Epithelial cell of prostate (primary cell): ENCODE measurements around the gene RRH.
A peak's percentile ranks its signal among the peaks of the same experiment; 100 is the strongest.
"Not testable (repeated sequence)": the region's sequence is repeated elsewhere in the genome, so short reads cannot be mapped to it uniquely, and the experiment has no call there.

Experiments
- DNase-seq: peaks from one replicate; pipeline ENCODE4 v3.0.0-alpha.2; 2011; ENCODE audit warnings: low read depth, low spot score
- H3K27ac ChIP-seq: fragments of 450-650 bp; 2 replicates; pipeline ENCODE4 v1.5.1; 2017; ENCODE audit warnings: mild to moderate bottlenecking

RRH gene

GRCh38 chr4:109836985-109837384, 9.2 kb downstream of the RRH start:
- H3K27ac ChIP-seq: no peak overlapping the region
- DNase-seq: no peak

GRCh38 chr4:109846395-109847098, 18.8 kb downstream of the RRH start:
- no peak for DNase-seq
- no peak overlapping the region for H3K27ac ChIP-seq

GRCh38 chr4:109847896-109848442, 20.2 kb downstream of the RRH start, which contains the start of gene LRIT3:
Gene LRIT3, plus strand, starts transcription at chr4:109848107. Its CDS starts 95 bp downstream, at chr4:109848202.
- no peak within 1 kb of the TSS for H3K27ac ChIP-seq
- DNase-seq: no peak

- DNase-seq: no peak
- H3K27ac ChIP-seq: no peak overlapping the region
Measured at GRCh38 chr4:109848501-109848900, 20.7 kb downstream of the RRH start.

- H3K27ac ChIP-seq: no peak overlapping the region
- no peak for DNase-seq
Measured at GRCh38 chr4:109850601-109851000, 22.8 kb downstream of the RRH start.

GRCh38 chr4:109859426-109860300, 31.9 kb downstream of the RRH start:
- not testable (repeated sequence) for DNase-seq, H3K27ac ChIP-seq

- no peak for DNase-seq
- no peak overlapping the region for H3K27ac ChIP-seq
Measured at GRCh38 chr4:109861271-109861670, 33.5 kb downstream of the RRH start.

GRCh38 chr4:109861916-109862511, 34.2 kb downstream of the RRH start:
- H3K27ac ChIP-seq: no peak overlapping the region
- DNase-seq: no peak

GRCh38 chr4:109864134-109864533, 36.4 kb downstream of the RRH start:
- H3K27ac ChIP-seq: no peak overlapping the region
- no peak for DNase-seq

GRCh38 chr4:109870061-109870460, 42.3 kb downstream of the RRH start:
- no peak overlapping the region for H3K27ac ChIP-seq
- no peak for DNase-seq

GRCh38 chr4:109872065-109872464, 44.3 kb downstream of the RRH start:
- no peak for DNase-seq
- H3K27ac ChIP-seq: no peak overlapping the region

- H3K27ac ChIP-seq: peak overlapping the region; percentile 80
- DNase-seq: no peak
Measured at GRCh38 chr4:109872950-109873656, 45.3 kb downstream of the RRH start.

GRCh38 chr4:109873791-109874514, 46.2 kb downstream of the RRH start:
- peak; percentile 36 for DNase-seq

GRCh38 chr4:109875106-109875505, 47.3 kb downstream of the RRH start:
- H3K27ac ChIP-seq: peak overlapping the region; percentile 80

More at GRCh38 chr4:109873791-109874514, 46.2 kb downstream of the RRH start:
- H3K27ac ChIP-seq: peak overlapping the region; percentile 80

GRCh38 chr4:109875553-109875952, 47.8 kb downstream of the RRH start:
- DNase-seq, H3K27ac ChIP-seq: not testable (repeated sequence)

More at GRCh38 chr4:109875106-109875505, 47.3 kb downstream of the RRH start:
- DNase-seq: no peak

- DNase-seq: no peak
- no peak overlapping the region for H3K27ac ChIP-seq
Measured at GRCh38 chr4:109876634-109877265, 49.0 kb downstream of the RRH start.

- no peak overlapping the region for H3K27ac ChIP-seq
- DNase-seq: no peak
Measured at GRCh38 chr4:109877400-109877799, 49.6 kb downstream of the RRH start.

- H3K27ac ChIP-seq: no peak overlapping the region
- no peak for DNase-seq
Measured at GRCh38 chr4:109878355-109878754, 50.6 kb downstream of the RRH start.

- DNase-seq: no peak
- H3K27ac ChIP-seq: no peak overlapping the region
Measured at GRCh38 chr4:109879081-109879480, 51.3 kb downstream of the RRH start.
